CD4-positive, alpha-beta T cell treated with Interleukin-6 at 100 ng/mL for 8 hours (primary cell): ENCODE measurements around the gene KCNAB3.

ENCODE experiments used
- DNase-seq: peaks from one replicate; pipeline ENCODE4 v3.0.0-alpha.2; 2020; ENCODE audit warnings: mixed read lengths, low spot score

Gene KCNAB3

DNA sequence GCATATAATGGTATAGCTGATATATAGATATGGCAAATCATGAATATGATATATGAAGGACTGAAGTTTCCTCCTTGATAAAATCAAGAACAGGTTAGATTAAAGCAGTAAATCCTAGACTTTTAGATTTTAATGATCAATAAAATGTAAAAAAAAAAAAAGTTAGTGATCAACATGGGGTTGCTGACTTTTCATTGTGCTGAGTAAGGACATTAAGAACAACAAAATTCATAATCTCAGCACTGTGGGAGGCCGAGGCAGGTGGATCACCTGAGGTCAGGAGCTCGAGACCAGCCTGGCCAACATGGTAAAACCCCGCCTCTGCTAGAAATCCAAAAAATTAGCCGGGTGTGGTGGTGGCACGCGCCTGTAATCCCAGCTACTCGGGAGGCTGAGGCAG, 51.4 kb downstream of the KCNAB3 start:
- no peak for DNase-seq

- no peak for DNase-seq
Observed at GRCh38 chr17:7875804-7876370, 53.8 kb downstream of the KCNAB3 start.

DNA sequence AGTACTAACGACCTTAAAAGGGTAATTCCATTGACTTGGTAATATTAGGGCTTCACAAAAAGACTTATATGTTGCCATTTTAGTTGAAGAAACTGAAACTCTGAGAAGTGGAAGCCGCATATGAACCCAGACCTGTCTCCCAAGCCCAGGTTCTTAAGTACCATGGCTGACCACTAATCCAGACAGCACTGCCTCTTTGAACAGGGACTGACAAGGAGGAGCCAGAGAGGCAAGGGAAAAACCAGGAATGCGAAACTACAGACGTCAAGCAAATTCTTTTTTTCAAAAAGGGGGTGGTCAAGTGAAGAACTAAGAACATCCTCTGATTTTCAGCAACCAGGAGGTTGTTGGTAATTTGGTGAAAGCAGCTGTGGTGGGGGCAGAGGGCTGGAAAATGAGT, 56.6 kb downstream of the KCNAB3 start:
- no peak for DNase-seq
